Urinary bladder (tissue), 4 donors: Measurements from ENCODE around the gene ETV6. TPM values are rescaled to one million over a fixed set of nuclear protein-coding genes. Genes with fewer than 3 reads are reported as not detected.
A peak's percentile ranks its signal among the peaks of the same experiment; 100 is the strongest.

Source experiments
- DNase-seq: peaks from one replicate; pipeline ENCODE4 v3.0.0-alpha.2; 2015; ENCODE audit errors: extremely low spot score
- H3K27ac ChIP-seq: one replicate; pipeline ENCODE4 v1.5.1; 2013; ENCODE audit warnings: low read depth, mild to moderate bottlenecking, moderate library complexity
- H3K36me3 ChIP-seq: one replicate; pipeline ENCODE4 v1.6.1; 2013; ENCODE audit warnings: mild to moderate bottlenecking, moderate library complexity; ENCODE audit not compliant: insufficient read depth
- H3K4me1 ChIP-seq: one replicate; pipeline ENCODE4 v1.6.1; 2013; ENCODE audit warnings: mild to moderate bottlenecking, moderate library complexity; ENCODE audit not compliant: insufficient read depth
- H3K4me3 ChIP-seq: one replicate; pipeline ENCODE4 v1.5.1; 2013; ENCODE audit warnings: low read depth, low read length
- WGBS: extraction: QIAGEN DNeasy Blood & Tissue Kit; methylation state at CpG from one replicate; pipeline ENCODE4 v1.1.7; 2013; 5-methylcytosine and 5-hydroxymethylcytosine counted together
- polyA plus RNA-seq: library from polyadenylated mRNA; stranded (reverse); fragments of 200-250 nt; gene quantifications from one replicate; pipeline ENCODE4 v1.2.3, GENCODE V29; 2013
- total RNA-seq: library from RNA; depleted of rRNA; stranded (reverse); fragments of >200 nt; gene quantifications from one replicate; pipeline ENCODE4 v1.2.3, GENCODE V29; 2014
- donor health status: healthy with polysubstance abuse.
- donor health status: healthy.

Gene ETV6
- total and polyA plus RNA-seq, 2 donors: 11.8 to 12.7 TPM

GRCh38 chr12:11697670-11698387 lies 48.4 kb downstream of the ETV6 start:
- 64% methylated on average over 3 of the region's 3 CpGs for WGBS
- H3K4me1 ChIP-seq: peaks cover 1% of the 10 kb centered on the region
- no peaks in the 10 kb centered on the region for H3K36me3 ChIP-seq
- no peak for DNase-seq
- no peak overlapping the region for H3K4me3 ChIP-seq
- H3K27ac ChIP-seq: no peak overlapping the region

- Histone ChIP-seq H3K36me3 (no peaks in the 10 kb centered on the region), H3K4me3 (no peak overlapping the region), H3K4me1 (peaks cover 1% of the 10 kb centered on the region), H3K27ac (no peak overlapping the region)
- WGBS: 90% methylated on average over 2 of the region's 2 CpGs
- no peak for DNase-seq
Observed at GRCh38 chr12:11698729-11699128, 49.3 kb downstream of the ETV6 start.

GRCh38 chr12:11701433-11701832 lies 52.0 kb downstream of the ETV6 start:
- H3K27ac ChIP-seq: no peak overlapping the region
- DNase-seq: no peak
- 66% methylated on average over 6 of the region's 6 CpGs for WGBS
- no peaks in the 10 kb centered on the region for H3K4me1 ChIP-seq
- H3K4me3 ChIP-seq: no peak overlapping the region
- H3K36me3 ChIP-seq: no peaks in the 10 kb centered on the region

- no peaks in the 10 kb centered on the region for H3K36me3 ChIP-seq
- H3K4me3 ChIP-seq: no peak overlapping the region
- no peaks in the 10 kb centered on the region for H3K4me1 ChIP-seq
- WGBS: 88% methylated on average over 5 of the region's 5 CpGs
- H3K27ac ChIP-seq: no peak overlapping the region
- DNase-seq: no peak
Observed at GRCh38 chr12:11702959-11703358, 53.5 kb downstream of the ETV6 start.

GRCh38 chr12:11703378-11703777 lies 53.9 kb downstream of the ETV6 start:
- Histone ChIP-seq H3K36me3 (no peaks in the 10 kb centered on the region), H3K4me1 (no peaks in the 10 kb centered on the region), H3K4me3 (no peak overlapping the region), H3K27ac (no peak overlapping the region)
- no peak for DNase-seq
- WGBS: 87% methylated on average over 4 of the region's 4 CpGs

- Histone ChIP-seq H3K36me3 (no peaks in the 10 kb centered on the region), H3K4me1 (no peaks in the 10 kb centered on the region), H3K27ac (no peak overlapping the region), H3K4me3 (no peak overlapping the region)
- DNase-seq: no peak
- WGBS: 89% methylated on average over 8 of the region's 8 CpGs
Observed at GRCh38 chr12:11704089-11704488, 54.6 kb downstream of the ETV6 start.

GRCh38 chr12:11705010-11705409 lies 55.5 kb downstream of the ETV6 start:
- no peak overlapping the region for H3K4me3 ChIP-seq
- H3K4me1 ChIP-seq: no peaks in the 10 kb centered on the region
- 32% methylated on average over 7 of the region's 7 CpGs for whole genome bisulfite sequencing
- peak overlapping the region; percentile 16 for H3K27ac ChIP-seq
- H3K36me3 ChIP-seq: no peaks in the 10 kb centered on the region
- DNase-seq: no peak

- DNase-seq: no peak
- Histone ChIP-seq H3K36me3 (no peaks in the 10 kb centered on the region), H3K4me1 (no peaks in the 10 kb centered on the region), H3K4me3 (no peak overlapping the region), H3K27ac (no peak overlapping the region)
- 47% methylated on average over 10 of the region's 10 CpGs for WGBS
Observed at GRCh38 chr12:11706509-11707379, 57.3 kb downstream of the ETV6 start.

- Histone ChIP-seq H3K4me3 (no peak overlapping the region), H3K4me1 (no peaks in the 10 kb centered on the region), H3K27ac (no peak overlapping the region), H3K36me3 (no peaks in the 10 kb centered on the region)
- no peak for DNase-seq
- 26% methylated on average over 7 of the region's 7 CpGs for WGBS
Observed at GRCh38 chr12:11707535-11707934, 58.1 kb downstream of the ETV6 start.

GRCh38 chr12:11709513-11709912 lies 60.0 kb downstream of the ETV6 start:
- Histone ChIP-seq H3K36me3 (no peaks in the 10 kb centered on the region), H3K4me1 (no peaks in the 10 kb centered on the region), H3K27ac (no peak overlapping the region), H3K4me3 (no peak overlapping the region)
- WGBS: 82% methylated on average over 4 of the region's 4 CpGs
- no peak for DNase-seq

GRCh38 chr12:11710431-11710830 lies 61.0 kb downstream of the ETV6 start:
- no peak overlapping the region for H3K4me3 ChIP-seq
- 94% methylated on average over 6 of the region's 6 CpGs for WGBS
- H3K4me1 ChIP-seq: no peaks in the 10 kb centered on the region
- no peak for DNase-seq
- no peaks in the 10 kb centered on the region for H3K36me3 ChIP-seq
- no peak overlapping the region for H3K27ac ChIP-seq

- Histone ChIP-seq H3K4me1 (no peaks in the 10 kb centered on the region), H3K27ac (no peak overlapping the region), H3K36me3 (no peaks in the 10 kb centered on the region), H3K4me3 (no peak overlapping the region)
- DNase-seq: no peak
- WGBS: 59% methylated on average over 3 of the region's 3 CpGs
Observed at GRCh38 chr12:11710906-11711305, 61.4 kb downstream of the ETV6 start.

GRCh38 chr12:11711651-11712327 lies 62.3 kb downstream of the ETV6 start:
- no peaks in the 10 kb centered on the region for H3K36me3 ChIP-seq
- 63% methylated on average over 9 of the region's 9 CpGs for WGBS
- no peak overlapping the region for H3K4me3 ChIP-seq
- no peaks in the 10 kb centered on the region for H3K4me1 ChIP-seq
- H3K27ac ChIP-seq: no peak overlapping the region
- no peak for DNase-seq

GRCh38 chr12:11712491-11712890 lies 63.0 kb downstream of the ETV6 start:
- Histone ChIP-seq H3K36me3 (no peaks in the 10 kb centered on the region), H3K4me1 (no peaks in the 10 kb centered on the region), H3K27ac (no peak overlapping the region), H3K4me3 (no peak overlapping the region)
- WGBS: 96% methylated on average over 6 of the region's 6 CpGs
- no peak for DNase-seq
